Spleen (tissue), 11 donors: Measurements from ENCODE around the gene IL17F. TPM values are rescaled to one million over a fixed set of nuclear protein-coding genes. Genes with fewer than 3 reads are reported as not detected.

Experiments
- DNase-seq: peaks from one replicate; pipeline ENCODE4 v3.0.0-alpha.2; 2020
- H3K27ac ChIP-seq, 8 donors: fragments of 200-600 bp; sonication (generic) in 7 of 8; 1 replicate in 4 of 8; 2 replicates in 4 of 8; pipeline versions ENCODE4 v1.5.0 to v1.8.0; 2016 to 2021; ENCODE audit warnings: inconsistent platforms in 4 of 8, mild to moderate bottlenecking in 4 of 8, moderate library complexity in 1 of 8
- H3K27me3 ChIP-seq, 7 donors: fragments of 200-600 bp; sonication (generic) in 6 of 7; replicated peaks in 1 of 7; 1 replicate in 4 of 7; 2 replicates in 3 of 7; pipeline versions ENCODE4 v1.5.0 to v1.8.0; 2016 to 2021; ENCODE audit warnings: inconsistent platforms in 3 of 7, mild to moderate bottlenecking in 1 of 7
- H3K36me3 ChIP-seq, 6 donors: fragments of 200-600 bp; sonication (generic) in 5 of 6; 1 replicate in 4 of 6; 2 replicates in 2 of 6; pipeline versions ENCODE4 v1.5.0 to v1.8.0; 2016 to 2021; ENCODE audit warnings: inconsistent platforms in 2 of 6
- H3K4me1 ChIP-seq, 6 donors: fragments of 200-600 bp; sonication (generic) in 5 of 6; 1 replicate in 3 of 6; 2 replicates in 3 of 6; pipeline versions ENCODE4 v1.5.0 to v1.8.0; 2016 to 2021; ENCODE audit warnings: inconsistent platforms in 3 of 6
- H3K4me3 ChIP-seq, 8 donors: fragments of 200-600 bp; sonication (generic) in 7 of 8; 1 replicate in 4 of 8; 2 replicates in 4 of 8; pipeline versions ENCODE4 v1.5.0 to v1.8.0; 2016 to 2021; ENCODE audit warnings: inconsistent platforms in 4 of 8, mild to moderate bottlenecking in 4 of 8, moderate library complexity in 2 of 8
- H3K9me3 ChIP-seq, 8 donors: fragments of 200-600 bp; sonication (generic) in 7 of 8; 1 replicate in 4 of 8; 2 replicates in 4 of 8; pipeline versions ENCODE4 v1.5.0 to v1.8.0; 2016 to 2021; ENCODE audit warnings: inconsistent platforms in 4 of 8
- CTCF ChIP-seq, 11 experiments: fragments of 200-600 bp in 7 of 11; fragments of 450-650 bp in 4 of 11; sonication (generic) in 4 of 11; IDR thresholded peaks in 8 of 11; conservative IDR thresholded peaks in 3 of 11; 1 replicate in 7 of 11; 2 replicates in 4 of 11; pipeline versions ENCODE4 v1.4.0 to v1.8.0; 2016 to 2021; ENCODE audit warnings: antibody characterized with exemption in 11 of 11, inconsistent platforms in 4 of 11, mild to moderate bottlenecking in 1 of 11
- POLR2A ChIP-seq, 3 donors: fragments of 450-650 bp; IDR thresholded peaks; one replicate each; pipeline ENCODE4 v1.5.1; 2017; ENCODE audit warnings: antibody characterized with exemption in 3 of 3, mild to moderate bottlenecking in 1 of 3
- POLR2AphosphoS5 ChIP-seq, 3 donors: sonication (generic); formaldehyde crosslinking; IDR thresholded peaks; one replicate each; pipeline ENCODE4 v1.5.1; 2017; ENCODE audit warnings: antibody characterized with exemption in 3 of 3
- WGBS, 5 donors: extraction: QIAGEN DNeasy Blood & Tissue Kit in 3 of 5; methylation state at CpG; one replicate each; pipeline versions ENCODE4 v1.1.5 to v1.1.7; 2013 to 2018; 5-methylcytosine and 5-hydroxymethylcytosine counted together
- intact Hi-C: fragments of 100-400 bp; cut with DNase I; formaldehyde crosslinking; loops from one replicate; pipeline ENCODE4 v1.15.0; 2023; ENCODE audit warnings: low total_unique reads
- polyA plus RNA-seq, 3 donors: library from polyadenylated mRNA; stranded (reverse); fragments of 200-250 nt; gene quantifications; one replicate each; pipeline ENCODE4 v1.2.1, GENCODE V29; 2013
- total RNA-seq, 7 donors: library from RNA; depleted of rRNA in 3 of 7; stranded (reverse); fragments of >200 nt in 3 of 7; fragmentation: NEBNext Ultra II Directional in 4 of 7; extraction: Animal tissue kit (Norgen Biotek cat#: 25700) in 4 of 7; gene quantifications; one replicate each; pipeline versions ENCODE4 v1.1.0 to v1.2.1, GENCODE V29; 2016 to 2021
- donor health status: healthy with polysubstance abuse.
- donor health status: DM: no; HTN: no; CAD: no; lungs with moderate emphysema.
- donor health status: DM: no; HTN: no; CAD: no.
- donor health status: Bipolar disorder and iron deficiency.
- donor health status: healthy.
- donor health status: DM: no; HTN: no; CAD: no.
- donor health status: DM: yes; HTN: yes; CAD: no.

Gene IL17F
- total and polyA plus RNA-seq, 10 donors = not detected

- Histone ChIP-seq H3K9me3 (no peaks in the 10 kb centered on the region), H3K36me3 (no peaks in the 10 kb centered on the region), H3K4me1 (no peaks in the 10 kb centered on the region), H3K4me3 (no peak overlapping the region), H3K27me3 (peaks cover 0 to 15% (median 0%) of the 10 kb centered on the region in 7 donors), H3K27ac (no peak overlapping the region)
- no peak for DNase-seq
- TF ChIP-seq POLR2A (IDR thresholded peaks at IDR 0.05) = no peak
- no peak for TF ChIP-seq CTCF (IDR thresholded peaks at IDR 0.05 in 8 of 11, conservative IDR thresholded peaks at IDR 0.05 in 3 of 11)
- no peak for TF ChIP-seq POLR2AphosphoS5 (IDR thresholded peaks at IDR 0.05)
- WGBS, 5 donors = 48 to 70% (median 66%) methylated on average over 2 of the region's 2 CpGs
- intact Hi-C loops = no loop called here
Observed at GRCh38 chr6:52241819-52242218, 2.5 kb downstream of the IL17F start.

- H3K36me3 ChIP-seq = no peaks in the 10 kb centered on the region
- no peaks in the 10 kb centered on the region for H3K9me3 ChIP-seq
- H3K4me3 ChIP-seq = no peak overlapping the region
- WGBS, 5 donors = 54 to 62% (median 59%) methylated on average over 15 of the region's 15 CpGs
- H3K4me1 ChIP-seq = no peaks in the 10 kb centered on the region
- no peak overlapping the region for H3K27ac ChIP-seq
- intact Hi-C loops = no loop called here
- peaks cover 0 to 38% (median 0%) of the 10 kb centered on the region in 7 donors for H3K27me3 ChIP-seq
- no peak for DNase-seq
- TF ChIP-seq POLR2A (IDR thresholded peaks at IDR 0.05) (no peak), CTCF (IDR thresholded peaks at IDR 0.05 in 8 of 11, conservative IDR thresholded peaks at IDR 0.05 in 3 of 11) (no peak), POLR2AphosphoS5 (IDR thresholded peaks at IDR 0.05) (no peak)
Observed at GRCh38 chr6:52233975-52234823, 10.1 kb downstream of the IL17F start.

GRCh38 chr6:52233005-52233404 is 11.3 kb downstream of the IL17F start:
- DNase-seq = no peak
- H3K27me3 ChIP-seq = peaks cover 0 to 35% (median 0%) of the 10 kb centered on the region in 7 donors
- TF ChIP-seq CTCF (IDR thresholded peaks at IDR 0.05 in 8 of 11, conservative IDR thresholded peaks at IDR 0.05 in 3 of 11) (no peak), POLR2AphosphoS5 (IDR thresholded peaks at IDR 0.05) (no peak), POLR2A (IDR thresholded peaks at IDR 0.05) (no peak)
- H3K36me3 ChIP-seq = no peaks in the 10 kb centered on the region
- H3K4me3 ChIP-seq = no peak overlapping the region
- H3K27ac ChIP-seq = no peak overlapping the region
- intact Hi-C loops = no loop called here
- 64 to 85% (median 79%) methylated on average over 4 of the region's 4 CpGs for WGBS, 5 donors
- no peaks in the 10 kb centered on the region for H3K9me3 ChIP-seq
- no peaks in the 10 kb centered on the region for H3K4me1 ChIP-seq

- intact Hi-C loops = no loop called here
Observed at GRCh38 chr6:52231406-52232127, 12.7 kb downstream of the IL17F start.

More at GRCh38 chr6:52231406-52232127, 12.7 kb downstream of the IL17F start:
- DNase-seq = no peak
- no peaks in the 10 kb centered on the region for H3K36me3 ChIP-seq
- H3K27ac ChIP-seq = no peak overlapping the region
- no peaks in the 10 kb centered on the region for H3K4me1 ChIP-seq
- H3K9me3 ChIP-seq = no peaks in the 10 kb centered on the region
- 76 to 88% (median 84%) methylated on average over 8 of the region's 8 CpGs for WGBS, 5 donors
- TF ChIP-seq CTCF (IDR thresholded peaks at IDR 0.05 in 8 of 11, conservative IDR thresholded peaks at IDR 0.05 in 3 of 11) (no peak), POLR2AphosphoS5 (IDR thresholded peaks at IDR 0.05) (no peak), POLR2A (IDR thresholded peaks at IDR 0.05) (no peak)
- H3K27me3 ChIP-seq = peaks cover 0 to 21% (median 0%) of the 10 kb centered on the region in 7 donors
- no peak overlapping the region for H3K4me3 ChIP-seq
